HUES6 (cell line): ENCODE data around the gene DOCK6.

ENCODE experiments used
- H3K27ac ChIP-seq: 2 replicates; pipeline ENCODE4 v1.7.0; 2013; ENCODE audit warnings: low read depth, mild to moderate bottlenecking, low read length, inconsistent platforms
- H3K27me3 ChIP-seq: 2 replicates; pipeline ENCODE4 v1.6.1; 2013; ENCODE audit warnings: low read length; ENCODE audit not compliant: control insufficient read depth, insufficient read depth
- H3K36me3 ChIP-seq: 2 replicates; pipeline ENCODE4 v1.6.1; 2013; ENCODE audit warnings: low read length; ENCODE audit not compliant: control insufficient read depth, insufficient read depth
- H3K4me1 ChIP-seq: 2 replicates; pipeline ENCODE4 v1.6.1; 2013; ENCODE audit warnings: low read length; ENCODE audit not compliant: control insufficient read depth, insufficient read depth
- H3K4me3 ChIP-seq: 2 replicates; pipeline ENCODE4 v1.5.1; 2013; ENCODE audit warnings: low read depth, low read length
- H3K9ac ChIP-seq: one replicate; pipeline ENCODE4 v1.6.1; 2013; ENCODE audit warnings: mild to moderate bottlenecking, low read length
- H3K9me3 ChIP-seq: 2 replicates; pipeline ENCODE4 v1.6.1; 2013; ENCODE audit warnings: low read depth, low read length; ENCODE audit not compliant: control insufficient read depth, insufficient read depth

Gene DOCK6

DNA sequence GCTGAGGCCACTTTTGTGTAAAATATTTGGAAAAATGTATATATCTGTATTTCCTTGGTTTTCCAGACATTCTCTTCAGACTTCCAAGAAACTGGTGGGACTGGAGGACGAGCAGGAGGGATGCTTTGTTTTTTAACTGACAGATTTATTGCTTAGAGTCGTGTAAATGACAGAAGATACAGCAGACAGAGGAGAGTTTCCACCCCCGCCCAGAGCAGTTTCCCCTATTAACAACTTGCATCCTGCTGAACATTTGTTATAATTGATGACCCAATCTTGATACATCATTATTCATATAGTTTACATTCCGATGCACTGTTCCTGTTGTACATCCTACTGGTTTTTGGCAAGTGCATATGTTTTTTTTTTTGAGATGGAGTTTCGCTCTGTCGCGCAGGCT is 7.1 kb upstream of the DOCK6 start:
- H3K4me1 ChIP-seq: peaks cover 3% of the 10 kb centered on the region; the same call in 1 of the 2 replicates
- H3K36me3 ChIP-seq: no peaks in the 10 kb centered on the region
- H3K9ac ChIP-seq: no peak overlapping the region
- H3K4me3 ChIP-seq: no peak overlapping the region
- no peaks in the 10 kb centered on the region for H3K27me3 ChIP-seq
- H3K27ac ChIP-seq: no peak overlapping the region
- H3K9me3 ChIP-seq: no peaks in the 10 kb centered on the region

- no peaks in the 10 kb centered on the region for H3K9me3 ChIP-seq
- no peak overlapping the region for H3K4me3 ChIP-seq
- H3K4me1 ChIP-seq: peaks cover 6% of the 10 kb centered on the region; the same call in 1 of the 2 replicates
- H3K27me3 ChIP-seq: no peaks in the 10 kb centered on the region
- H3K9ac ChIP-seq: no peak overlapping the region
- no peaks in the 10 kb centered on the region for H3K36me3 ChIP-seq
- H3K27ac ChIP-seq: no peak overlapping the region
These were observed 6.5 kb upstream of the DOCK6 start for GRCh38 chr19:11268783-11269267.

GRCh38 chr19:11267316-11268085 is 5.2 kb upstream of the DOCK6 start:
- H3K4me1 ChIP-seq: peaks cover 6% of the 10 kb centered on the region; the same call in 1 of the 2 replicates
- H3K9me3 ChIP-seq: no peaks in the 10 kb centered on the region
- no peak overlapping the region for H3K27ac ChIP-seq
- no peaks in the 10 kb centered on the region for H3K36me3 ChIP-seq
- no peaks in the 10 kb centered on the region for H3K27me3 ChIP-seq
- no peak overlapping the region for H3K9ac ChIP-seq
- H3K4me3 ChIP-seq: no peak overlapping the region

DNA sequence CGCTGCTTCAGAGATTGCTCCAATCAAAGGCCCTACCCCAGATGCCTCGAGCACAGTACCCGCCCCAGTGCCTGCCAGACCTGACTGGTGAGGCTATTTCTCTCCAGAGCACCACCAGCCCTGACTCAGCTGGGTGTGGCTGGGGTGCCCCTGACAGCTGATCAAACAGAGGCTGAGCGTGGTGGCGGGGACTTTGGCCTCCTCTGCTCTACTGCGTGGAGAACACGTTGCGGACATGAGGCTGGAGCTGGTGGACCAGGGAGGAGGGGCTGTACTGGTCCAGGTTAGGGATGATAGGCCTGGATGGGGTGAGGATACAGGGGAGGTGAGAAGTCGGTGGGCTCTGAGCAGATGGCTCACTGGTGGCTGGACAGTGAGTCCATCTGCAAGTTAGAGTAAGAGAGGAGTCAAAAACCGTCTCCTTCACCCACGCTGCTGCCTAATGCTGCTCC is 3.5 kb upstream of the DOCK6 start:
- Histone ChIP-seq H3K36me3 (no peaks in the 10 kb centered on the region), H3K27ac (no peak overlapping the region), H3K4me3 (no peak overlapping the region), H3K9ac (no peak overlapping the region), H3K4me1 (peaks cover 8% of the 10 kb centered on the region; the same call in 1 of the 2 replicates), H3K9me3 (no peaks in the 10 kb centered on the region), H3K27me3 (no peaks in the 10 kb centered on the region)

DNA sequence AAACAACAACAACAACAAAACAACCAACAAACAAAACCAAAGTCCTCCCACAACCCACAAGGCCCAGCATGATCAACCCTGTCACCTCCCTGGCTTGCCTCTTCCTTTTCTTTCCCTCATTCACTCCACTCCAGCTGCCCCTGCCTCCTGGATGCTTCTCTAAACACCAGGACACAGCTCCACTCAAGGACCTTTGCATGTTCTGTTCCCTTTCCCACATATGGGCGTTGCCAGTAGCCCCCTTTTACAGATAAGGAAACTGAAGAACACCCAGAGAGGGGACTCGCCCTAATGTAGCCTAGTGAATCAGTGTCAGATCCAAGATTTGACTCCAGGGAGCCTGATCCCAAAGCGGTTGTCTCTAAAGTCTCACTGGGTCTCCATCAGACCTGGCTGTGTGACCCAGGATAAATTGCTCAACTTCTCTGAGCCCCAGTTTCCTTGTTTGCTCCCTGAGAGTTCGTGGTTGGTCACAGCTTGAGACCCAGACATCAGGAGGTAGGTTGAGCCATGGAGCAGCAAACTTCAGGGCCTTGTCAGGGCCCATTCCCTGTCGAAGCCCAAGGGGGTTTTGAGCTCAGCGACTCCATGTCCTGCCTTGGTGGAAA is 3.0 kb upstream of the DOCK6 start:
- no peak overlapping the region for H3K4me3 ChIP-seq
- H3K27me3 ChIP-seq: no peaks in the 10 kb centered on the region
- no peak overlapping the region for H3K9ac ChIP-seq
- H3K36me3 ChIP-seq: no peaks in the 10 kb centered on the region
- no peak overlapping the region for H3K27ac ChIP-seq
- H3K9me3 ChIP-seq: no peaks in the 10 kb centered on the region
- peaks cover 8% of the 10 kb centered on the region; the same call in 1 of the 2 replicates for H3K4me1 ChIP-seq

DNA sequence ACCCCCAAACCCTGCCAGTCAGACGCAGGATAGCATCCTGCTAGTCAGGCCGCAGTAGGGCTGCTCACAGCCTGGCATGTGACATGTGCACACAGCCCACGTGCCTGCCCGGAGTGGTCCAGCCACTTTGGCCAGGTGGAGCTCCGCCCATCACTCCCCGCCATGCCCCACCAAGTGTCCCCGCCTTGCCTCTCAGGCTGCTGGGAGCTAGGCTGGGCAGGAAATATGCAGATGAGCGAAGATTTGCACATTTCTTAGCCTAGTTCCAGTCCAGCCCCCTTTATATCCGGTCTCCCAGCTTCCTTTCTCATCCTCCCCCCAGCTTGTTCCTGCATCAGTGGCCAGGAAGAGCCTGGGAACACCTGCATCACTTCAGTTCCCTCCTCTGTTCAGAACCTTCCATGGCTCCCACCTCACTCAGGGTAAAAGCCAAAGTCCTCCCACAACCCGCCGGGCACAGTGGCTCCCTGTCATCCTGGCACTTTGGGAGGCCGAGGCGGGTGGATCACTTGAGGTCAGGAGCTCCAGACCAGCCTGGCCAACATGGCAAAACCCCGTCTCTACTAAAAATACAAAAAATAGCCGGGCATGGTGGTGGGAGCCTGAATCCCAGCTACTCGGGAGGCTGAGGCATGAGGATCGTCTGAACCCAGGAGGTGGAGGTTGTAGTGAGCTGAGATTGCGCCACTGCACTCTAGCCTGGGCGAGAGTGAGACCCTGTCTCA is 2.3 kb upstream of the DOCK6 start:
- no peak overlapping the region for H3K9ac ChIP-seq
- H3K9me3 ChIP-seq: no peaks in the 10 kb centered on the region
- H3K4me3 ChIP-seq: no peak overlapping the region
- peaks cover 8% of the 10 kb centered on the region; the same call in 1 of the 2 replicates for H3K4me1 ChIP-seq
- H3K27ac ChIP-seq: no peak overlapping the region
- H3K36me3 ChIP-seq: no peaks in the 10 kb centered on the region
- no peaks in the 10 kb centered on the region for H3K27me3 ChIP-seq

- H3K36me3 ChIP-seq: no peaks in the 10 kb centered on the region
- H3K4me3 ChIP-seq: no peak overlapping the region
- H3K9me3 ChIP-seq: no peaks in the 10 kb centered on the region
- H3K27ac ChIP-seq: no peak overlapping the region
- no peak overlapping the region for H3K9ac ChIP-seq
- no peaks in the 10 kb centered on the region for H3K27me3 ChIP-seq
- peaks cover 8% of the 10 kb centered on the region; the same call in 1 of the 2 replicates for H3K4me1 ChIP-seq
These were observed 1.4 kb upstream of the DOCK6 start for GRCh38 chr19:11263726-11264125.

DNA sequence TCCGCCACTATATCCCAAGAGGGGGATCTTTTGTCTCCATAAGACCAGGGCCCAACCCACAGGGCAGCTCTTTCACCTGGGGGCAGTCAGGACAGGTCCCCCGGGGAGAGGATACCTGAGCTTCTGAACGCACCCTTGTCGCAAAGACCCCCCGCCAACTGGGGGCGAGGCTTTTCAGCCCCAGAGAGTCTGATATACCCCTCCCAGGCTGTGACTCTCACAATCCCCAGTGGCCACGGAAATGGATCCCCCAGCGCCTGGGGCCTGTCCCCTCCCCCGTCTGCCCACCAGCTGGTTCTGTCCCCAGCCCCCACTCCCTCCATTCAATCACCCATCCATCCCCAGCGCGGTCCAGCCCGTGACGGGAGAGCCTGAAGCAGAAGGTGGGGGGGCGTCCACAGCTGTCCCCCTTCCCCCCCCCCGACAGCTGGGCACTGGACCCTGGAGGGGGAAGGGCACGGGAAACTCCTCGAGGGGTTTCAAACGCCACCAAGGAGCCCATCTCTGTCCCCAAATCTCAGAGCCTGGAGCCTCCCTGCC is 823 bp downstream of the DOCK6 start:
- no peak overlapping the region for H3K27ac ChIP-seq
- no peaks in the 10 kb centered on the region for H3K27me3 ChIP-seq
- no peaks in the 10 kb centered on the region for H3K36me3 ChIP-seq

GRCh38 chr19:11260996-11261395 is 1.3 kb downstream of the DOCK6 start:
- Histone ChIP-seq H3K4me1 (peaks cover 8% of the 10 kb centered on the region; the same call in 1 of the 2 replicates), H3K9ac (no peak overlapping the region), H3K9me3 (no peaks in the 10 kb centered on the region), H3K4me3 (peak overlapping the region; percentile 89), H3K27me3 (no peaks in the 10 kb centered on the region), H3K36me3 (no peaks in the 10 kb centered on the region), H3K27ac (no peak overlapping the region)

More for the DNA sequence above, 823 bp downstream of the DOCK6 start:
- H3K9me3 ChIP-seq: no peaks in the 10 kb centered on the region
- H3K4me1 ChIP-seq: peaks cover 8% of the 10 kb centered on the region; the same call in 1 of the 2 replicates
- H3K4me3 ChIP-seq: peak overlapping the region; percentile 89
- peak overlapping the region; percentile 38 for H3K9ac ChIP-seq

- Histone ChIP-seq H3K4me3 (no peak overlapping the region), H3K27me3 (no peaks in the 10 kb centered on the region)
These were observed 4.4 kb downstream of the DOCK6 start for GRCh38 chr19:11257846-11258380.

More at GRCh38 chr19:11257846-11258380, 4.4 kb downstream of the DOCK6 start:
- Histone ChIP-seq H3K4me1 (0 out of 2 replicates have a peak, but pooled peaks cover 3% of the 10 kb centered on the region), H3K27ac (no peak overlapping the region), H3K36me3 (no peaks in the 10 kb centered on the region), H3K9me3 (no peaks in the 10 kb centered on the region), H3K9ac (no peak overlapping the region)
